SU-DHL-6 (cell line): ENCODE data around the gene CRX.
"Not testable (repeated sequence)": the region's sequence is repeated elsewhere in the genome, so short reads cannot be mapped to it uniquely, and the experiment has no call there.

Experiments used
- H2AFZ ChIP-seq: fragments of 200-600 bp; sonication (generic); 2 replicates; pipeline ENCODE4 v1.6.1; 2014; ENCODE audit warnings: low read depth, mild to moderate bottlenecking, moderate library complexity, mixed read lengths, antibody characterized with exemption, low read length; ENCODE audit not compliant: severe bottlenecking
- H3F3A ChIP-seq: fragments of 200-600 bp; shearing (Covaris generic); 2 replicates; pipeline ENCODE4 v1.6.0; 2016; ENCODE audit warnings: antibody characterized with exemption, mild to moderate bottlenecking; ENCODE audit not compliant: insufficient read depth
- H3K27ac ChIP-seq: fragments of 200-600 bp; sonication (generic); 2 replicates; pipeline ENCODE4 v1.5.1; 2016; ENCODE audit warnings: low read depth, mild to moderate bottlenecking, low read length, moderate library complexity, mixed read lengths
- H3K27me3 ChIP-seq: fragments of 200-600 bp; sonication (generic), shearing (Covaris generic); 2 replicates; pipeline ENCODE4 v1.6.0; 2014; ENCODE audit warnings: mild to moderate bottlenecking, low read length
- H3K36me3 ChIP-seq: fragments of 200-600 bp; sonication (generic); 2 replicates; pipeline ENCODE4 v1.6.1; 2014; ENCODE audit warnings: mild to moderate bottlenecking, low read length, mixed read lengths
- H3K4me2 ChIP-seq: fragments of 300-600, 200-600 bp; shearing (Covaris generic), sonication (generic); 2 replicates; pipeline ENCODE4 v1.6.0; 2014; ENCODE audit warnings: low read length, low read depth, mild to moderate bottlenecking; ENCODE audit not compliant: poor library complexity, severe bottlenecking
- H3K4me3 ChIP-seq: fragments of 200-600 bp; sonication (generic); 2 replicates; pipeline ENCODE4 v1.5.1; 2014; ENCODE audit warnings: antibody characterized with exemption, low read length, mild to moderate bottlenecking, mixed read lengths; ENCODE audit not compliant: insufficient read depth, poor library complexity, severe bottlenecking
- H3K79me2 ChIP-seq: fragments of 200-600 bp; sonication (generic); 2 replicates; pipeline ENCODE4 v1.6.1; 2014; ENCODE audit warnings: mild to moderate bottlenecking, low read length, moderate library complexity; ENCODE audit not compliant: insufficient read depth
- H3K9ac ChIP-seq: fragments of 200-600 bp; sonication (generic); 2 replicates; pipeline ENCODE4 v1.7.0; 2014; ENCODE audit warnings: mild to moderate bottlenecking, low read length
- H3K9me2 ChIP-seq: fragments of 200-600 bp; sonication (generic); replicated peaks from 2 replicates; pipeline ENCODE4 v1.6.1; 2014; ENCODE audit warnings: low read length; ENCODE audit not compliant: insufficient read depth
- H3K9me3 ChIP-seq: fragments of 200-600 bp; sonication (generic); 2 replicates; pipeline ENCODE4 v1.6.1; 2014; ENCODE audit warnings: low read length, mixed read lengths; ENCODE audit not compliant: insufficient read depth
- H4K20me1 ChIP-seq: fragments of 200-600 bp; sonication (generic); 2 replicates; pipeline ENCODE4 v1.6.1; 2014; ENCODE audit warnings: low read depth, mild to moderate bottlenecking, antibody characterized with exemption, low read length, moderate library complexity, mixed read lengths
- EZH2phosphoT487 ChIP-seq: fragments of 200-600 bp; sonication (generic), shearing (Covaris generic); conservative IDR thresholded peaks from 2 replicates; pipeline ENCODE4 v1.6.1; 2018; ENCODE audit warnings: mild to moderate bottlenecking, antibody characterized with exemption, low read length, moderate library complexity, mixed read lengths
- TF ChIP-seq, protein P1 (sequence below): fragments of 200-600 bp; sonication (generic); IDR thresholded peaks from one replicate; pipeline ENCODE4 v1.5.1; 2017; ENCODE audit warnings: antibody characterized with exemption, mild to moderate bottlenecking, low read length, moderate library complexity; ENCODE audit not compliant: insufficient read depth, poor library complexity, severe bottlenecking

The CRX gene

DNA sequence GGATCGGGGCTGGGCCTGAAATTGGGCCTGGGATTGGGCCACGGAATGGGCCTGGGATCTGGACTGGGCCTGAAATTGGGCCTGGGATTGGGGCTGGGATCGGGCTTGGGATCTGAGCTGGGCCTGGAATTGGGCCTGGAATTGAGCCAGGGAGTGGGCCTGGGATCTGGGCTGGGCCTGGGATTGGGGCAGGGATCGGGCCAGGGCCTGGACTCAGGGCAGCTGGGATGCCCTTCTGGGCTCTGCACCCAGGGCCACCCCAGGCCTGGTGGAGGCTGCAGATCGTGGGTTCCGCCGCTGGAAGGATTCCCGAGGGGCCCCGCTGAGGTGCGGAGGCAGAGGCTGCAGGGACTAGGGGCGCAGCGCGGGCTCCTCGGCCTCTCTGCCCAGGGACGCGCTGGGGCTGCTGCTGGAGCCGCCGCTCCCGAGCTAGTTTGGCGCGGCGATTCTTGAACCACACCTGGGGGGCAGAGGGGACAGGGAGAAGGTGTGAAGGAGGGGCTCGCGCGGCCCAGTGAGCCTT, 19.2 kb upstream of the CRX start:
- no peaks in the 10 kb centered on the region for H3K27me3 ChIP-seq
- no peak overlapping the region for H3K4me3 ChIP-seq
- H3K79me2 ChIP-seq, result no peaks in the 10 kb centered on the region
- no peaks in the 10 kb centered on the region for H3K9me3 ChIP-seq
- no peak overlapping the region for H3K4me2 ChIP-seq
- H2AFZ ChIP-seq, result no peak overlapping the region
- H3K9ac ChIP-seq, result no peak overlapping the region
- H3K9me2 ChIP-seq, result no peaks in the 10 kb centered on the region
- no peaks in the 10 kb centered on the region for H4K20me1 ChIP-seq
- no peak overlapping the region for H3K27ac ChIP-seq
- H3F3A ChIP-seq, result no peaks in the 10 kb centered on the region
- H3K36me3 ChIP-seq, result no peaks in the 10 kb centered on the region
- TF ChIP-seq, protein P1, sequence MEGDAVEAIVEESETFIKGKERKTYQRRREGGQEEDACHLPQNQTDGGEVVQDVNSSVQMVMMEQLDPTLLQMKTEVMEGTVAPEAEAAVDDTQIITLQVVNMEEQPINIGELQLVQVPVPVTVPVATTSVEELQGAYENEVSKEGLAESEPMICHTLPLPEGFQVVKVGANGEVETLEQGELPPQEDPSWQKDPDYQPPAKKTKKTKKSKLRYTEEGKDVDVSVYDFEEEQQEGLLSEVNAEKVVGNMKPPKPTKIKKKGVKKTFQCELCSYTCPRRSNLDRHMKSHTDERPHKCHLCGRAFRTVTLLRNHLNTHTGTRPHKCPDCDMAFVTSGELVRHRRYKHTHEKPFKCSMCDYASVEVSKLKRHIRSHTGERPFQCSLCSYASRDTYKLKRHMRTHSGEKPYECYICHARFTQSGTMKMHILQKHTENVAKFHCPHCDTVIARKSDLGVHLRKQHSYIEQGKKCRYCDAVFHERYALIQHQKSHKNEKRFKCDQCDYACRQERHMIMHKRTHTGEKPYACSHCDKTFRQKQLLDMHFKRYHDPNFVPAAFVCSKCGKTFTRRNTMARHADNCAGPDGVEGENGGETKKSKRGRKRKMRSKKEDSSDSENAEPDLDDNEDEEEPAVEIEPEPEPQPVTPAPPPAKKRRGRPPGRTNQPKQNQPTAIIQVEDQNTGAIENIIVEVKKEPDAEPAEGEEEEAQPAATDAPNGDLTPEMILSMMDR, result no peak
- TF ChIP-seq EZH2phosphoT487, result no peak

DNA sequence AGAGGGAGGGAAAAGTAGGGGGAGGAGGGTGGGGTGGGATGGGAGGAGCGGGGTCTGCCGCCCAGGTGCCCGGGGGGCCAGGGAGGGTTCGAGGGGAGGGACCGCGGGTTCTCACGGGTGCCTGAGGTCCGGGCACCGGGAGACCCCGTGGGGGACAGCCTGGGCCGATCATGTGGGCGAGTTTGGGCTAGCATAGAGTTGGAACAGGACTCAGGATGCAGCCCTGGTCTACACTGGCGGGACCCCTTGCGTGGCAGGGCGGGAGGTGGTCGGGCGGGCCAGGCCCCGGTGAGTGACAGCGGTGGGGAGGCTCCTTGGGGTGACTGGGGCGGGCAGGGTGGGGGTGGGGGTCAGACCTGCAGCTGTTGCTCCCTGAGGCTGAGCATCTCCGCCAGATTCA, 18.6 kb upstream of the CRX start:
- H3F3A ChIP-seq, H3K9ac ChIP-seq, H3K27ac ChIP-seq, H3K9me3 ChIP-seq, H3K36me3 ChIP-seq, H3K4me3 ChIP-seq, H4K20me1 ChIP-seq, H2AFZ ChIP-seq, H3K4me2 ChIP-seq, H3K27me3 ChIP-seq, H3K79me2 ChIP-seq, H3K9me2 ChIP-seq: not testable (repeated sequence)

DNA sequence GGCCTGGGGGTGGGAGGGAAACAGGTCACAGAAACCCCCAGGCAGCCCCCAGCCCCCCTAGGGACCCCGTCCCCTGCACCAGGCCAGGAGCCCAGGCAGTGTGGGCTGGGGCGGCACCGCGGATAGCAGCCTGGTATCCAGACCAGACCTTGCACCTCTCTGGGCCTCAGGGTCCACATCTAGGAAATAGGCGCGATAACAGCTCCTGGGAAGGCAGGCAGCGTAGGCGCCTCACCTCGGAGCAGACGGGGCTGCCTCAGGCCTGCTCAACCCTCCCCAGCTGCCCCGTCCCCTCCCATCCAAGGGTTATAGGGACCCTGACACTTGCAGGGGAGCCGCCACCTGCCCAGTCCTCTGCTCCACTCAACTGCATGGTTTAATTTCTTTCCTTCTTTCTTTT, 18.1 kb upstream of the CRX start:
- H3K9ac ChIP-seq, H3K4me3 ChIP-seq, H3K4me2 ChIP-seq, H2AFZ ChIP-seq, H3K9me3 ChIP-seq, H3K79me2 ChIP-seq, H3K27ac ChIP-seq, H3F3A ChIP-seq, H3K9me2 ChIP-seq, H4K20me1 ChIP-seq, H3K27me3 ChIP-seq, H3K36me3 ChIP-seq: not testable (repeated sequence)

DNA sequence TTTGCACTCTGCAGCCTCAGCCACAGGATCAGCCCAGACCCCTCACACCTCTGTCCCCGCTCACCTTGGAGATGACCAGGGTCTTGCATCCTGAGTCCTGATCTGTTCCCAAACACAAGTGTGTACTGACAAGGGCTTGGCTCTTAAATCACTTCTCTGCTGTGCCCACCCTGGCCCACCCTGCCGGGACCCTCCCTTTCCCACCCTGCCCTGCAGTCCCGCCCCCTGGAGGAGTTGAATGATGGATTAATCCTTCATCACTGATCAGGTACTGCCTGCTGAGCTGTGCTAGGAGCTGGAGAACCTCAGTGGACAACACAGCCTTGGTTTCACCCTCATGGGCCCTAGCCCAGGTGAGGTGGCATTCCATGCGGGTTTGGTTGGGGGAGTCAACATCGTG, 17.3 kb upstream of the CRX start, which contains the start of gene TPRX1:
TPRX1 (minus strand) TSS at position 101 of the 400 bp plus-strand sequence; CDS start at position 89, 12 bp downstream.
- not testable (repeated sequence) for H3K27me3 ChIP-seq, H3K9me3 ChIP-seq, H3K4me3 ChIP-seq, H3K9ac ChIP-seq, H3K4me2 ChIP-seq, H3K9me2 ChIP-seq, H3F3A ChIP-seq, H3K36me3 ChIP-seq, H3K79me2 ChIP-seq, H4K20me1 ChIP-seq, H2AFZ ChIP-seq, H3K27ac ChIP-seq

DNA sequence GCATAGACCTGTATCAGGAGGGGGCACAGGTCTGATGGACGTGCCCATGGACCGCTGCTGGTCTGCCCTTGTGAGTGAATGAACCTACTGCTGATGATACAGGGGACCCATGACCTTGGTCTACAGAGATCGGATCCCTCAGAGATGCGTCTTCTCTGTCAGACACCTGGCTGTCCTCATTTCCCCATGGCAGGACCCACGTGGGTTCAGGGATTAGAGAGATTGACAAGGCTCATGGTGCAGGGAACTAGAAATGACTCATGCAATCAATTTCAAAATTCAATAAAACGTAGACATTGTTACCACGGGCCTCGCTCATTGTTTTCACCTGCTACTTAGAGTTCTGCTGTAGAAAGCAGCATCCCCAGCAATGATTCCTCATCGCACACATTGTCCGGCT, 16.4 kb upstream of the CRX start:
- no peaks in the 10 kb centered on the region for H3K36me3 ChIP-seq
- no peaks in the 10 kb centered on the region for H3F3A ChIP-seq
- no peaks in the 10 kb centered on the region for H3K9me3 ChIP-seq
- no peak overlapping the region for H3K9ac ChIP-seq
- H3K9me2 ChIP-seq, result no peaks in the 10 kb centered on the region
- H3K79me2 ChIP-seq, result no peaks in the 10 kb centered on the region
- H2AFZ ChIP-seq, result no peak overlapping the region
- H3K27me3 ChIP-seq, result no peaks in the 10 kb centered on the region
- no peak overlapping the region for H3K4me2 ChIP-seq
- H3K4me3 ChIP-seq, result no peak overlapping the region
- no peak for TF ChIP-seq EZH2phosphoT487
- TF ChIP-seq, protein P1, result no peak
- no peak overlapping the region for H3K27ac ChIP-seq
- no peaks in the 10 kb centered on the region for H4K20me1 ChIP-seq
